Endothelial cell (in vitro differentiated cells): ENCODE measurements around the gene FN3K. TPM values are rescaled to one million over a fixed set of nuclear protein-coding genes. Genes with fewer than 3 reads are reported as not detected.
"Not testable (repeated sequence)": the region's sequence is repeated elsewhere in the genome, so short reads cannot be mapped to it uniquely, and the experiment has no call there.

Experiments
- DNase-seq: peaks from one replicate; pipeline ENCODE4 v3.0.0; 2021; ENCODE audit warnings: low spot score
- H3K27ac Mint-ChIP-seq: one replicate; pipeline ENCODE4 v1.8.0; 2021; ENCODE audit warnings: mixed read lengths, inconsistent platforms; ENCODE audit not compliant: unreplicated experiment
- H3K27me3 Mint-ChIP-seq: one replicate; pipeline ENCODE4 v1.8.0; 2021; ENCODE audit warnings: mild to moderate bottlenecking, moderate library complexity, mixed read lengths, inconsistent platforms; ENCODE audit not compliant: unreplicated experiment
- H3K36me3 Mint-ChIP-seq: one replicate; pipeline ENCODE4 v1.8.0; 2021; ENCODE audit warnings: mild to moderate bottlenecking, low read depth, mixed read lengths, inconsistent platforms; ENCODE audit not compliant: unreplicated experiment
- H3K4me1 Mint-ChIP-seq: one replicate; pipeline ENCODE4 v1.8.0; 2021; ENCODE audit warnings: mild to moderate bottlenecking, mixed read lengths, inconsistent platforms; ENCODE audit not compliant: unreplicated experiment
- H3K4me3 Mint-ChIP-seq: one replicate; pipeline ENCODE4 v1.8.0; 2021; ENCODE audit warnings: mild to moderate bottlenecking, mixed read lengths, inconsistent platforms; ENCODE audit not compliant: unreplicated experiment
- H3K9me3 Mint-ChIP-seq: one replicate; pipeline ENCODE4 v1.8.0; 2021; ENCODE audit warnings: mixed read lengths, inconsistent platforms; ENCODE audit not compliant: unreplicated experiment
- CTCF ChIP-seq: fragments of 200-600 bp; sonication (generic); IDR thresholded peaks from one replicate; pipeline ENCODE4 v1.5.0; 2021; ENCODE audit warnings: antibody characterized with exemption; ENCODE audit not compliant: unreplicated experiment
- total RNA-seq: library from RNA; stranded (reverse); fragmentation: NEBNext Ultra II Directional; extraction: Animal tissue kit (Norgen Biotek cat#: 25700); gene quantifications from one replicate; pipeline ENCODE4 v1.2.1, GENCODE V29; 2021; ENCODE audit not compliant: unreplicated experiment

Gene FN3K
- total RNA-seq, 1 donor from 2014 or later = 10.6 TPM

- peaks cover 9% of the 10 kb centered on the region for H3K4me1 Mint-ChIP-seq
- H3K36me3 Mint-ChIP-seq = peaks cover 19% of the 10 kb centered on the region
- H3K4me3 Mint-ChIP-seq = no peak overlapping the region
- H3K9me3 Mint-ChIP-seq = no peaks in the 10 kb centered on the region
- peak; percentile 89 for DNase-seq
- no peak overlapping the region for H3K27ac Mint-ChIP-seq
- peak; percentile 73 for TF ChIP-seq CTCF
- H3K27me3 Mint-ChIP-seq = peaks cover 7% of the 10 kb centered on the region
Observed at GRCh38 chr17:82781894-82782274, 46.5 kb downstream of the FN3K start.

GRCh38 chr17:82782657-82783207 is 47.3 kb downstream of the FN3K start:
- peak overlapping the region; percentile 94 for H3K27ac Mint-ChIP-seq
- peak overlapping the region; percentile 42 for H3K4me3 Mint-ChIP-seq
- peak; percentile 19 for DNase-seq
- TF ChIP-seq CTCF = no peak
- H3K27me3 Mint-ChIP-seq = peaks cover 7% of the 10 kb centered on the region
- H3K4me1 Mint-ChIP-seq = peaks cover 9% of the 10 kb centered on the region
- no peaks in the 10 kb centered on the region for H3K9me3 Mint-ChIP-seq
- peaks cover 12% of the 10 kb centered on the region for H3K36me3 Mint-ChIP-seq

GRCh38 chr17:82783498-82783897 is 48.1 kb downstream of the FN3K start:
- no peak for DNase-seq
- peaks cover 12% of the 10 kb centered on the region for H3K36me3 Mint-ChIP-seq
- H3K4me1 Mint-ChIP-seq = peaks cover 9% of the 10 kb centered on the region
- no peak for TF ChIP-seq CTCF
- H3K4me3 Mint-ChIP-seq = no peak overlapping the region
- H3K9me3 Mint-ChIP-seq = no peaks in the 10 kb centered on the region
- H3K27me3 Mint-ChIP-seq = peaks cover 7% of the 10 kb centered on the region
- peak overlapping the region; percentile 94 for H3K27ac Mint-ChIP-seq

- not testable (repeated sequence) for DNase-seq, H3K27ac Mint-ChIP-seq, H3K4me3 Mint-ChIP-seq, H3K9me3 Mint-ChIP-seq, H3K4me1 Mint-ChIP-seq, H3K27me3 Mint-ChIP-seq
- peaks cover 13% of the 10 kb centered on the region for H3K36me3 Mint-ChIP-seq
Observed at GRCh38 chr17:82785581-82785980, 50.2 kb downstream of the FN3K start.

GRCh38 chr17:82786427-82786826 is 51.0 kb downstream of the FN3K start:
- Mint-ChIP-seq H3K9me3 (no peaks in the 10 kb centered on the region), H3K4me3 (no peak overlapping the region), H3K4me1 (peaks cover 9% of the 10 kb centered on the region), H3K36me3 (peaks cover 17% of the 10 kb centered on the region), H3K27ac (no peak overlapping the region), H3K27me3 (peaks cover 7% of the 10 kb centered on the region)
- no peak for DNase-seq
- TF ChIP-seq CTCF = no peak
